Measurements from ENCODE around the gene SCGB3A1. TPM values are rescaled to one million over a fixed set of nuclear protein-coding genes. Genes with fewer than 3 reads are reported as not detected.

The SCGB3A1 gene
- total RNA-seq, 1 donor, result not detected

DNA sequence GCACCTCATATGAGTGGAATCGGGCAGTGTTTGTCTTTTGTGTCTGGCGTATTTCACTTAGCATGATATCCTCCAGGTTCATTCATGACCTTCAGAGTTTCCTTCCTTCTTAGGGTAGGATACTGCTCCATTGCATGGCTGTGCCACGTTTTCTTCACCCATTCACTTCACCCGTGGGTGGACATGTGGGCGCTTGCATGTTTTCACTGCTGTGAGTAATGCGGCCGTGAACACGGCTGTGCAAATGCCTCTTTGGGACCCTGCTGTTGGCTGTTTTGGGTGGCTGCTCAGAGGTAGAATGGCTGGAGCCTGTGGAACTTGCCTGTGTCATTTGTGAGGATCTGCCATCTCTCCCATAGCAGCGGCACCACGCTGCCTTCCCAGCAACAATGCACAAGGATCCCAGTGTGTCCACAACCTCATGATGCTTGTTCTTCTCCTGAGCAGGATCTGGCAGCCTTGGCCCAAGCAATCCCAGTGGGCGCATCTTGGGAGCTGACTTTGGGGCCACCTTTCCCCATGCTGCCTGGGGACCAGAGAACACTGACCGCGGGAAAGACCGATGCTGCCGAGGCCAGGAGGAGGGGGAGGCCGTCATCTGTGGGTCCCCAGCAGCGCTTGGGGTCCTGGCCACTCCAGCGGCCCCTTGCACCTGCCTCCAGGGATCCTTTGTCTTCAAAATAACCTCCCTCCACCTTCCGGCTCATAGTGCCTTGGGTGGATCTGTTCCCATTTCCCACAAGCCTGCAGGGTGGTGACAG, 2.3 kb upstream of the SCGB3A1 start:
- Histone ChIP-seq H3K9me3 (ENCODE audit: low read depth, low read length) (no peaks in the 10 kb centered on the region), H3K4me1 (ENCODE audit: insufficient read depth, low read length) (peaks cover 11% of the 10 kb centered on the region), H3K4me3 (ENCODE audit: low read length) (no peak overlapping the region), H3K27me3 (ENCODE audit: insufficient read depth, low read length) (peaks cover 22% of the 10 kb centered on the region)

DNA sequence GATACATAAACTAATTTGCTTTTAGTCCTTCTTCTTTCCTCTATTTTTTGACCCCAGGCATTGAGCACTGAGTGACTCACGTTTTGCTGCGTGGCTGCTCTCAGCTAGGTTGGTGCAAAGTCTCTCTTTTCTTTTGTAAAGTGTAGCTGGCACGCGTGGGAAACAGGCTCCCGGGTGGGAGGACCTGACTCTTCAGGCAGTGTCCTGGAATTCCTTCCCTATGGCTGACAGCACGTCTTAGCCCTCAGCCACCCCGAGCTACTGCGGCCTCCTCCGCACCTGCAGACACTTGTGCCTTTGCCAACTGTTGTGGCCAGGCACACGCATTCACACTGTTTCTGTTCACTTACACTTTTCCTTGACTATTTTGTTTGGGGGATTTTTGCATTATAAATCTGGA, 877 bp upstream of the SCGB3A1 start:
- Histone ChIP-seq H3K27me3 (ENCODE audit: insufficient read depth, low read length) (peaks cover 29% of the 10 kb centered on the region), H3K4me1 (ENCODE audit: insufficient read depth, low read length) (peaks cover 15% of the 10 kb centered on the region), H3K9me3 (ENCODE audit: low read depth, low read length) (no peaks in the 10 kb centered on the region), H3K4me3 (ENCODE audit: low read length) (no peak overlapping the region)

DNA sequence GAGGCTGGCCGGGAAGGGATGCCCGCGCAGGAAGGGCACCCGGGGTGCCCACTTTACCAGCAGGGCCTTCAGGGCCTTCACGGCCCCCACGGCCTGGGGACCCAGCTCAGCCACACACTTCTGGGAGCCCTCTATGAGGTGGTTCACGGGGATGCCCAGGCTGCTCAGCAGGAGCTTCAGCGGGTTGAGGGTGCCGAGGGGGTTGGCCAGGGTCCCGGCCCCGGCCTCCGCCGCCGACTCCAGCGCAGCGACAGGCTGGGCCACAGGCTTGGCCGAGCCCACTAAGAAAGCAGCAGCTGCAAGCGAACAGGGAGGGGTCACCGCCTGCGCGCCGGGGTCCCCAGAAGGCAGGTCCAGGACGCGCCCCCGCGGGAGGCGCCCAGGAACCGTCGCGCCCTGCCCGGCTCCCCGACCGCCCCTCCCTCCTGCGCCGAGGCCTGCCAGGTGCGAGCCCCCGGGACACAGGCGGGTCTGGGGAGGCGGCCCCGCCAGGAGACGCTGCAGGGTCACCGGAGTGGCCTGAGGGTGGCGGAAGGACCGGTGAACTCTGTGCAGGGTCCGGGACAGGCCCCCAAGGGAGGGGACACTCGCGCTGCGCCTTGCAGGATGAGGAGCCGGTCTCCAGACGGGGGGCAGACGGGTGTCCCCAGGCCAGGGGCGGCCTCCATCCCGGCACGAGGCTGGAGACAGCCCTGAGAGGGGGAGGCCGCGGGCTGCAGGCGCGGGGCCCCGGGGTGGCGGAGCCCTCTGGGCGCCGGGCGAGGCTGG, 572 bp downstream of the SCGB3A1 start:
- H3K4me1 ChIP-seq (ENCODE audit: insufficient read depth, low read length), result peaks cover 15% of the 10 kb centered on the region
- H3K4me3 ChIP-seq (ENCODE audit: low read length), result no peak overlapping the region

DNA sequence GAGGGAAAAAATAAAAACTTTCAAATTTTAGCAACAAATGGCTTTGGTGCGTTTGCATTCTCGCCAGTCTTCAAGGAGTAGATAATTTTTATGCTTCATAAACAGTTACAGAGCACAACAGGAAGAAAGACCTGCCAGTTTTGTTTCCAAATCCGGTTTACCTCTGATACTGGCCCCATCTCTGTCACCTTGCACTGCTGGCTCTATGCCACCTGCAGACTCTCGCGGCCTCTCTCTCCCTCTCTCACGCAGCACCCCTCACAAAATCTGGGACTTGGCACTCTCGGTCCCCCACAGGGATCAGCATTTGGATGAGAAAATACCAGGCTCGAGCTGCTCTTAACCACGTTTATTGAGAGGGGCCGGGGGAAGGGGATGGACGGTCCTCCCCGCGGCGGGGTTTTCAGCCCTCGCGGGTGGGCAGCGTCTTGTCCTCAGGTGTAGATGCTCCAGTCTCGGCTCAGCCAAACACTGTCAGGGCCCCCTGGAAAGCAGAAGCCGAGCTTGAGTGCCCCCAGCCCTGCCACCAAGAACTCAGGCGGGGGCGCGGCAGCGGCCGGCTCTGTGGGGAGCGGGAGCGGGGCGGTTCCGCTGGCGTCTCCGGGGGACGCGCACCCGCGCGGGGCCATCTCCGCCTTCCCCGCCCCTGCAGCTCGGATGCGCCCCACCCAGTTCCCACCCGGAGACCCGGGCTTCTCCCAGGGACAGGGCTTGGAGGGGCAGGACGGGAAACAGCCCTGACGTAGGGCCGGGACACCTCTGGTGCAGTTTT, 1.3 kb downstream of the SCGB3A1 start:
- H3K9me3 ChIP-seq (ENCODE audit: low read depth, low read length), result no peaks in the 10 kb centered on the region
- no peak overlapping the region for H3K4me3 ChIP-seq (ENCODE audit: low read length)
- peaks cover 29% of the 10 kb centered on the region for H3K27me3 ChIP-seq (ENCODE audit: insufficient read depth, low read length)
- peaks cover 15% of the 10 kb centered on the region for H3K4me1 ChIP-seq (ENCODE audit: insufficient read depth, low read length)

More for the DNA sequence above, 572 bp downstream of the SCGB3A1 start:
- no peaks in the 10 kb centered on the region for H3K9me3 ChIP-seq (ENCODE audit: low read depth, low read length)
- peaks cover 29% of the 10 kb centered on the region for H3K27me3 ChIP-seq (ENCODE audit: insufficient read depth, low read length)

DNA sequence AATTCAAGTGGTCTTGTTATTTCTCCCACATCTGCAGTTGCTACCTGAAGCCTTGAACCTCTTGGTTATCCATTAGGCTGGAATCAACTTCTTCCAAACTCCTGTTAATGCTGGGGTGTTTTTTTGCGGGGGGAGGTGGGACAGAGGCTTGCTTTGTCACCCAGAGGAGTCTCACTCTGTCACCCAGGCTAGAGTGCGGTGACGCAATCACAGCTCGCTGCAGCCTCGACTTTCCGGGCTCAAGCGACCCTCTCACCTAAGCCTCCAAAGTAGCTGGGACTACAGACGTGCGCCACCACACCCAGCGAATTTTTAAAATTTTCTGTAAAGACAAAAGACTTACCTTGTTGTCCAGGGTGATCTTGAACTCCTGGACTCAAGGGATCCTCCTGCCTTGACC, 4.4 kb downstream of the SCGB3A1 start:
- H3K9me3 ChIP-seq (ENCODE audit: low read depth, low read length), result no peaks in the 10 kb centered on the region
- peaks cover 26% of the 10 kb centered on the region for H3K27me3 ChIP-seq (ENCODE audit: insufficient read depth, low read length)
- H3K4me3 ChIP-seq (ENCODE audit: low read length), result no peak overlapping the region
- H3K4me1 ChIP-seq (ENCODE audit: insufficient read depth, low read length), result peaks cover 15% of the 10 kb centered on the region

DNA sequence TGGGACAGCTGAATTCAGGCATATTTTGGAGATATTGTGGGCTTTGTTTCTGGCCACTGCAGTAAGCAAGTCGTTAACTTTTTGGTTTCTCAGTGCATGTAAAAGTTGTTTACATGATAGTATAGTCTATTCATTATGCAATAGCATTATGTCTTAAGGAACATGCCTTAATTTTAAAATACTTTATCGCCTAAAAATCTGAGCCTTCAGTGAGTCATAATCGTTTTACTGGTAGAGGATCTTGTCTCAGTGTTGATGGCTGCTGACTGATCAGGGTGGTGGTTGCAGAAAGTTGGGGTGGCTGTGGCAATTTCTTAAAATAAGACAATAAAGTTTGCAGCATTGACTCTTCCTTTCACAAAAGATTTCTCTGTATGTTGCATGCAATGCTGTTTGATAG, 5.1 kb downstream of the SCGB3A1 start:
- Histone ChIP-seq H3K4me3 (ENCODE audit: low read length) (no peak overlapping the region), H3K9me3 (ENCODE audit: low read depth, low read length) (no peaks in the 10 kb centered on the region), H3K27me3 (ENCODE audit: insufficient read depth, low read length) (peaks cover 26% of the 10 kb centered on the region), H3K4me1 (ENCODE audit: insufficient read depth, low read length) (peaks cover 13% of the 10 kb centered on the region)

DNA sequence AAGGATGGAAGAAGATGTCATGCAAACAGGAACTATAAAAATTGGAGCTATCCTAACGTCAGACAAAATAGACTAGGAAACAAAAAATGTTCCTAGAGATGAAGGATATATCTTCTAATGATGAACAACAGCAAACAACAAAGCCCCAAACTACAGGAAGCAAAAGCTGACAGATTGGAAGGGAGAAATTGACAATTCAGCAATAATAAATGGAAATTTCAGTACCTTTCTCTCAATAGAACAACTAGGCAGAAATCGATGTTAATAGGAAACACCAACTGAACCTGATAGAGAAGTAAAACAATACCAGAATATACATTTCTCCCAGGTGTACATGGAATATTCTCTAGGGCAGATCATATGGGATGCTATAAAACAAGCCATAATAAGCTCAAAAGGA, 7.6 kb downstream of the SCGB3A1 start:
- Histone ChIP-seq H3K4me1 (ENCODE audit: insufficient read depth, low read length) (peaks cover 4% of the 10 kb centered on the region), H3K4me3 (ENCODE audit: low read length) (no peak overlapping the region), H3K9me3 (ENCODE audit: low read depth, low read length) (no peaks in the 10 kb centered on the region), H3K27me3 (ENCODE audit: insufficient read depth, low read length) (peaks cover 8% of the 10 kb centered on the region)

DNA sequence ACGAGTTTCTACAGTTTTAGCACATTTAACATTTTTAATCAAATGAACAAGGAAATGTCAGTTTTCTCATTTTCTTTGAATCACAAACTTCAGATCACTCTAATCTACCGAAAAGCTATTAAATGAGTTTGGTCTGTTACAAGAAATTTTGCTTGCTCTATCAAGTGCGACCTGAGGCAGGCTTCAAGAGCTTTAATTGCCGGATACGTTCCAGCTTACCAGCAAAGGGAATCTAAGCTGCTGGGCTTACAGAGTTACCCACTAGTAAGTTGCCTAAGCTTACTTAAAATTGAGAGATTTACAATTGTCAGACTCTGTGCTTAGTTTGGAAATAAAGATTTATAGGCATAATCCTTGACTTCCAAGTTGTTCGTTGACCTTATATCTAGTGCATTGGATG, 10.6 kb downstream of the SCGB3A1 start:
- H3K4me3 ChIP-seq (ENCODE audit: low read length), result no peak overlapping the region

DNA sequence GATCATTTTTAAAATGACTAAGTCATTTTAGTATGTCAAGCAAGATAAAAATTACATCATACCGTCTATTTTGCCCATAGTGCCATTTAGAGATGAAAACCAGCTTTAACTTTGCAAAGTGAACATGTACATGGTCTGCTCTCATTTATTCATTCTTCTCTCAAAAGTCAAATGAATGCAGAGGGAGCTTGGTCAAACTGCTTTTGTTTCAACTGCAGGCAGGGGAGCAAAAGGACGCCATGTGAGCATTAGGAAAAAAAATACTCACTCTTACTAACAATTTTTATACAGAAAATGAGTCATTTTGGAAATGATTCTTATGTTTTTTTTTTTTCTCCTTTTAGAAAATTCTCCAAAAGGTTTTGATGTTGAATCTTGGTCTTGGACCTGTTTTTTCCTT, 15.7 kb downstream of the SCGB3A1 start:
- Histone ChIP-seq H3K9me3 (ENCODE audit: low read depth, low read length) (no peaks in the 10 kb centered on the region), H3K4me1 (ENCODE audit: insufficient read depth, low read length) (no peaks in the 10 kb centered on the region), H3K4me3 (ENCODE audit: low read length) (no peak overlapping the region), H3K27me3 (ENCODE audit: insufficient read depth, low read length) (no peaks in the 10 kb centered on the region)

More for the DNA sequence above, 10.6 kb downstream of the SCGB3A1 start:
- Histone ChIP-seq H3K9me3 (ENCODE audit: low read depth, low read length) (no peaks in the 10 kb centered on the region), H3K4me1 (ENCODE audit: insufficient read depth, low read length) (no peaks in the 10 kb centered on the region), H3K27me3 (ENCODE audit: insufficient read depth, low read length) (no peaks in the 10 kb centered on the region)

DNA sequence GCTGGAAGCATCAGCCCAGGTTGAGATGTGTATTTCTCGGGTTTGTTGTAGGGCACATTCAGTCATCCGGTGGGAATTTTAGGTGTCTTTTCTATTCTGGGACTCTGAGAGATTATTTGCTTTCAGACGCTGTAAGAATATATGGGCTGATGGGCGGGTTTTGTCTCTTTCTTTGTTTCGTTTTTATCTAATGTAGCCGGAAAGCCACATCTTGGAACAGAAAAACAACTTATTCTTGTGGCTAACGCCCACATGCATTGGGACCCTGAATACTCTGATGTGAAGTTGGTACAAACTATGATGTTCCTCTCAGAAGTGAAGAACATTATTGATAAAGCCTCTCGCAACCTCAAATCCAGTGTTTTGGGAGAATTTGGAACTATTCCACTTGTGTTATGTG, 22.4 kb downstream of the SCGB3A1 start:
- Histone ChIP-seq H3K27me3 (ENCODE audit: insufficient read depth, low read length) (no peaks in the 10 kb centered on the region), H3K9me3 (ENCODE audit: low read depth, low read length) (no peaks in the 10 kb centered on the region), H3K4me1 (ENCODE audit: insufficient read depth, low read length) (no peaks in the 10 kb centered on the region), H3K4me3 (ENCODE audit: low read length) (no peak overlapping the region)

DNA sequence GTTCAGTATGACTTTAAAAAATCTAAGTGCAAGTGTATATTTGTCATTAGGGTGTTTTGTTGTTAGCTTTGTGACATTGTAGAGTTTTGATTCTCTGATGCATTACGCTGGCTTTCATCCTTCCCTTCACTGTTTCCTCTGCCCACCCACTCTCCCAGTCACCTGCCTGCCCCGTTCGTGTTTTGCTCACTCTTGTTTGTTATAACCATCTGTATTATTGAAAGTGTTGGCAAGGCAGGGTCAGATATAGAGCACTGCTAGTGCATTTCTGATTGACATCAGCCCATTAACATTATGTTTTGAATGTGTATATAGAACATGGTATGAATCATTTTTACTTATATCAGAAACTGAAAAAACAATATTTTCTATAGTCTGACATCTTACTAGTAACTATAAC, 27.3 kb downstream of the SCGB3A1 start:
- Histone ChIP-seq H3K4me1 (ENCODE audit: insufficient read depth, low read length) (no peaks in the 10 kb centered on the region), H3K27me3 (ENCODE audit: insufficient read depth, low read length) (no peaks in the 10 kb centered on the region), H3K9me3 (ENCODE audit: low read depth, low read length) (no peaks in the 10 kb centered on the region), H3K4me3 (ENCODE audit: low read length) (no peak overlapping the region)

DNA sequence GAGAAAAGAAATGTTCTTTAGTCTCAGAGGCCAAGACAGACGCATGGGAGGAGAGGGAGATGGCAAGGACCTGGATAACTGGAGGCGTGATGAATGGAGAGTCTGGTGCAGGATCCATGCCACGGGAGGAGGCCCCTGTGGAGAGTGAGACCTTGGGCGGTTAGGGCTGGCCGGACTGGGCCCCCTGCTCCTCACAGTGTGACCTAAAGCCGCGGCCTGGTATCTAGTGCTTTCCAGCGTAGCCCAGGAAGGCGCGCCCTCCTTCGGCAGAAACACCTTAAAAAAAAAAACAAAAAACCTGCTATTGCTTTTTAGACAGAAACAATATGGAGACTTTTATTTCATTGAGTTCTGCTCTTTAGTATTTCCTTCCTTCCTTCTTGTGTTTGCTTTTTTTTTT, 33.1 kb downstream of the SCGB3A1 start:
- Histone ChIP-seq H3K27me3 (ENCODE audit: insufficient read depth, low read length) (no peaks in the 10 kb centered on the region), H3K4me1 (ENCODE audit: insufficient read depth, low read length) (no peaks in the 10 kb centered on the region), H3K9me3 (ENCODE audit: low read depth, low read length) (no peaks in the 10 kb centered on the region), H3K4me3 (ENCODE audit: low read length) (no peak overlapping the region)

DNA sequence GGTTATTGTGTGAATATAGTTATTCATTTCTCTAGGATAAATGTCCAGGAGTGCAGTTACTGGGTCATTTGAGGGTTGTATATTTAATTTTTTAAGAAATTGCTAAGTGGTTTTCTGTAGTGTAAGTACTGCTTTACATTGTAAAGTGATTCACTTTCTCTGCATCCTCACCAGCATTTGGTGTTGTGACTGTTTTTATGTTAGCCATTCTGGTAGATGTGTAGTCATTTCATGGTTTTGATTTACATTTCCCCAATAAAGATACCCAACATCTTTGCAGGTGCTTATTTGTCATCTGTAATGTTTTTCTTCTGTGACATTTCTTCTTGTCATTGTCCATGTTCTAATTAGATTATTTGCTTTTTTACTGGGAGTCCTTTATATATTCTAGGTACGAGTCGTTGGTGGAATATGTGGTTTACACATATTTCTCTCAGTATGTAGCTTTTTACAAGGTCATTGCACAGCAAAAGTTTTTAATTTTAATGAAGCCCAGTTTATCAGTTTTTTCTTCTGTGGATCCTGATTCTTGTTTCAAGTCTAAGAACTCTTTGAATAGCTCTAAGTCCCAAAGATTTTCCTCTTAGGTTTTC, 34.0 kb downstream of the SCGB3A1 start:
- no peaks in the 10 kb centered on the region for H3K27me3 ChIP-seq (ENCODE audit: insufficient read depth, low read length)
- no peaks in the 10 kb centered on the region for H3K4me1 ChIP-seq (ENCODE audit: insufficient read depth, low read length)
- H3K9me3 ChIP-seq (ENCODE audit: low read depth, low read length), result no peaks in the 10 kb centered on the region
- no peak overlapping the region for H3K4me3 ChIP-seq (ENCODE audit: low read length)

DNA sequence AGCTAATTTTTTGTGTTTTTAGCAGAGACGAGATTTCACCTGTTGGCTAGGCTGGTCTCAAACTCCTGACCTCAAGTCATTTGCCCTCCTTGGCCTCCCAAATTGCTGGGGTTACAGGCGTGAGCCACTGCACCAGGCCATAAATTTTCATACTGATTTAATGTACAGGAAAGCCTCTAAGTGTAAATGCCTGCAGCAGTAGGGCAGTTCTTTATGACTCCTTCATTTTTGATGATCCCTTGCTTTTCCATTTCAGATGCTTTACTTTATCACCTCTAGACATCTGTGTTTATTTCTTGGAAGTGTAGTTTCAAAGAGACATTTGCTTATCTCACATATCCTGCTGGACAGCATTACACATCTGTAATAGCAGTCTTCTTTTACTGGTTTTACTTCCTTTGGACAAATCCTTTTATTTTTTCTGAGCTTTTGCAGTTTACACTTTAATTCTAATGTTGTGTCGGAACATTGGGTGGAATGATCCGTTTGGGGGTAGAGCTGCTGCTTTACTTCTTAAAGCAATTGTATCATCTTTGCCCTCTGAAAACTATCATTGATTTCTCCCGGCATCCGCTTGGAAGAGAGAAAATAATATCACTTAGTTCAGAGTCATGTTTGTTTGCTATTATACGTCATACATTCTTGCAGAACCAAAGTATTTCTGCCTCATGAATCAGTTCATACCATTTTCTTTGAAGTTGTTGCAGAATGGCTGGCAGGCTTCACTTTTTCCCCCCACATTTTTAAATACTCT, 36.0 kb downstream of the SCGB3A1 start:
- Histone ChIP-seq H3K27me3 (ENCODE audit: insufficient read depth, low read length) (no peaks in the 10 kb centered on the region), H3K4me3 (ENCODE audit: low read length) (no peak overlapping the region), H3K4me1 (ENCODE audit: insufficient read depth, low read length) (no peaks in the 10 kb centered on the region), H3K9me3 (ENCODE audit: low read depth, low read length) (no peaks in the 10 kb centered on the region)

Data from mononuclear cell (primary cell).